ENCODE results near the gene MARK4.
"Not testable (repeated sequence)": the region's sequence is repeated elsewhere in the genome, so short reads cannot be mapped to it uniquely, and the experiment has no call there.

The MARK4 gene

DNA sequence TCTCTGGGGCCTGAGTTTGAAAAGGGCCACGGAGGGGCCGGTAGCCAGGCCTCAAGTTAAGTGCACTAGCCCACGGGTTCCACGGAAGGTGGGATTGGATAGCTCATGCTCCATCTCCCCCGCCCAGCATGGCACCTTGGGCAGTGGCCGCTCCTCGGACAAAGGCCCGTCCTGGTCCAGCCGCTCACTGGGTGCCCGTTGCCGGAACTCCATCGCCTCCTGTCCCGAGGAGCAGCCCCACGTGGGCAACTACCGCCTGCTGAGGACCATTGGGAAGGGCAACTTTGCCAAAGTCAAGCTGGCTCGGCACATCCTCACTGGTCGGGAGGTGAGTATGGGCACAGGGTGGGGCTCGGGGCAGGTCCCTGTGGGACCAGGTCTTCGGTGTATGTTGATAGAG is 7.8 kb downstream of the MARK4 start:
- Histone ChIP-seq H3K27me3 (no peaks in the 10 kb centered on the region), H4K20me1 (peaks cover 37 to 94% (median 52%) of the 10 kb centered on the region in 11 experiments), H3K4me2 (no peak overlapping the region), H3K9ac (no peak overlapping the region), H3K36me3 (peaks cover 24 to 60% (median 40%) of the 10 kb centered on the region in 11 experiments), H3K27ac (no peak overlapping the region), H3K4me3 (no peak overlapping the region), H3K9me3 (replicated peaks in 1 of 11) (no peaks in the 10 kb centered on the region), H3K4me1 (peaks cover 7 to 34% (median 30%) of the 10 kb centered on the region in 10 experiments)
- no peak for TF ChIP-seq Cebpa-rat (IDR thresholded peaks at IDR 0.05)

DNA sequence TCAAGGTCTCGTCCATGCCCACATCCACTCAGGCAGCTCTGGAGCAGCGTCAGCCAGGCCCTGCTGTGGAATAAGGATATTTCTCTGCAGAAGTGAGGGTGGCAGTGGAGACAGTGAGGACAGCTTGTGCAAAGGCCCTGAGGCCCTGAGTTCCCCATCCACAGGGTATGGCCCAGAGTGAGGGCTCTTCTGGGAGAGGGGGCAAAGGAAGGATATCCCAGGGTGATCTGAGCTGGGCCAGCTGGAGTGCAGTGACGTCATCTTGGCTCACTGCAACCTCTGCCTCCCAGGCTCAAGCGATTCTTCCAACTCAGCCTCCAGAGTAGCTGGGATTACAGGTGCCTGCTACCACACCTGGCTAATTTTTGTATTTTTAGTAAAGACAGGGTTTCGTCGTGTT is 11.5 kb downstream of the MARK4 start:
- H3K36me3 ChIP-seq, result peaks cover 50 to 87% (median 57%) of the 10 kb centered on the region in 11 experiments
- H3K4me2 ChIP-seq, result no peak overlapping the region
- no peak overlapping the region for H3K27ac ChIP-seq
- peaks cover 6 to 74% (median 28%) of the 10 kb centered on the region in 11 experiments; a peak in 19 of 22 replicates for H4K20me1 ChIP-seq
- no peaks in the 10 kb centered on the region for H3K27me3 ChIP-seq
- H3K9ac ChIP-seq, result no peak overlapping the region
- TF ChIP-seq Cebpa-rat (IDR thresholded peaks at IDR 0.05), result no peak
- no peaks in the 10 kb centered on the region for H3K9me3 ChIP-seq (replicated peaks in 1 of 11)
- no peak overlapping the region for H3K4me3 ChIP-seq
- peaks cover 0 to 14% (median 12%) of the 10 kb centered on the region in 10 experiments; a peak in 14 of 20 replicates for H3K4me1 ChIP-seq

GRCh38 chr19:45263013-45263412 is 11.9 kb downstream of the MARK4 start:
- H3K4me3 ChIP-seq, result no peak overlapping the region
- TF ChIP-seq Cebpa-rat (IDR thresholded peaks at IDR 0.05), result no peak
- H3K4me2 ChIP-seq, result no peak overlapping the region
- H3K9ac ChIP-seq, result no peak overlapping the region
- no peak overlapping the region for H3K27ac ChIP-seq
- peaks cover 54 to 91% (median 61%) of the 10 kb centered on the region in 11 experiments for H3K36me3 ChIP-seq
- H4K20me1 ChIP-seq, result peaks cover 6 to 70% (median 25%) of the 10 kb centered on the region in 11 experiments; a peak in 19 of 22 replicates
- H3K9me3 ChIP-seq (replicated peaks in 1 of 11), result no peaks in the 10 kb centered on the region
- no peaks in the 10 kb centered on the region for H3K27me3 ChIP-seq
- peaks cover 0 to 14% (median 12%) of the 10 kb centered on the region in 10 experiments; a peak in 14 of 20 replicates for H3K4me1 ChIP-seq

GRCh38 chr19:45264781-45265317 is 13.8 kb downstream of the MARK4 start:
- Histone ChIP-seq H3K36me3 (peaks cover 59 to 94% (median 68%) of the 10 kb centered on the region in 11 experiments), H3K4me3 (no peak overlapping the region), H3K27me3 (no peaks in the 10 kb centered on the region), H3K4me1 (peaks cover 0 to 14% (median 12%) of the 10 kb centered on the region in 10 experiments; a peak in 14 of 20 replicates), H3K9me3 (replicated peaks in 1 of 11) (no peaks in the 10 kb centered on the region), H4K20me1 (peaks cover 0 to 51% (median 13%) of the 10 kb centered on the region in 11 experiments; a peak in 12 of 22 replicates), H3K9ac (no peak overlapping the region), H3K4me2 (peak overlapping the region in 4 of 11 experiments; percentile 18 to 43 (median 32); a peak in 5 of 22 replicates), H3K27ac (no peak overlapping the region)
- TF ChIP-seq Cebpa-rat (IDR thresholded peaks at IDR 0.05), result no peak

DNA sequence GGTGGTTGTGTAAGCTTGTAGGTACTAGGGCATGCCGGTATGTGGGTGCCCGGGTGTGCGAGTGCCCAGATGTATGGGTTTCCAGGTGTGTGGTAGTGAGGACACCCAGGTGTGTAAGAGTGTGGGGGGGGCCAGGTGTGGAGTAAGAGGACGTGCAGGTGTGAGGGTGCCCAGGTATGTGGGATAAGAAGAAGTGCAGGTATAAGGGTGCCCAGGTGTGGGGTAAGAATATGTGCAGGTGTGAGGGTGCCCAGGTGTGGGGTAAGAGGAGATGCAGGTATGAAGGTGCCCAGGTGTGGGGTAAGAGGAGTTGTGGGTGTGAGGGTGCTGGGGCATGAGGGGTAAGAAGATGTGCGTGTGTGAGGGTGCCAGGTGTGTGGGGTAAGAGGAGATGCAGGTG is 14.3 kb downstream of the MARK4 start:
- Histone ChIP-seq H3K27ac (no peak overlapping the region), H3K4me2 (peak overlapping the region in 7 of 11 experiments; percentile 18 to 47 (median 33); a peak in 12 of 22 replicates)

DNA sequence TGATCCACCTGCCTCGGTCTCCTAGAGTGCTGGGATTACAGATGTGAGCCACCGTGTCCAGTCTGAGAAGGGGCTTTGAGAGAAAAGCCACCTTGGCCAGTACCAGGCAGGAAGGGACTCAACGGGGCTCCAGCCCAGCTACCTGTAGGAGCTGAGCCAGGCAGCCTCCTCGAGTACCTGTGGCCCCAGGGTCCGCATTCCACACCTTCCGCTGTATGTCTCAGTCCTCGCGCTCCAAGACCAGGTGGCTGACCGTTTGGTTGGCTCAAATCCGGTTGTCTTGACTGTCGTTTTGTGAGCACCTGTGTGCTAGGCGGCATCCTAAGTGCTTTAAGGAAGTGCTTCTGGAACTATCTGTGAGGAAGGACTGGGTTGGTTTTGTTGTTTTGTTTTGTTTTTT is 16.2 kb downstream of the MARK4 start:
- H3K9me3 ChIP-seq (replicated peaks in 1 of 11), result no peaks in the 10 kb centered on the region
- H4K20me1 ChIP-seq, result peaks cover 0 to 45% (median 11%) of the 10 kb centered on the region in 11 experiments; a peak in 11 of 22 replicates
- H3K4me3 ChIP-seq, result no peak overlapping the region
- no peak overlapping the region for H3K9ac ChIP-seq
- H3K4me1 ChIP-seq, result peaks cover 0 to 22% (median 19%) of the 10 kb centered on the region in 10 experiments; a peak in 16 of 20 replicates
- TF ChIP-seq Cebpa-rat (IDR thresholded peaks at IDR 0.05), result no peak
- peaks cover 70 to 99% (median 86%) of the 10 kb centered on the region in 11 experiments for H3K36me3 ChIP-seq
- H3K27me3 ChIP-seq, result no peaks in the 10 kb centered on the region
- H3K27ac ChIP-seq, result no peak overlapping the region
- H3K4me2 ChIP-seq, result no peak overlapping the region

More for the DNA sequence above, 14.3 kb downstream of the MARK4 start:
- H3K4me1 ChIP-seq, result peaks cover 0 to 14% (median 12%) of the 10 kb centered on the region in 10 experiments; a peak in 14 of 20 replicates
- no peak for TF ChIP-seq Cebpa-rat (IDR thresholded peaks at IDR 0.05)
- H3K9ac ChIP-seq, result no peak overlapping the region
- H3K36me3 ChIP-seq, result peaks cover 64 to 94% (median 73%) of the 10 kb centered on the region in 11 experiments
- H3K27me3 ChIP-seq, result no peaks in the 10 kb centered on the region
- no peak overlapping the region for H3K4me3 ChIP-seq
- H4K20me1 ChIP-seq, result peaks cover 0 to 46% (median 13%) of the 10 kb centered on the region in 11 experiments; a peak in 12 of 22 replicates
- no peaks in the 10 kb centered on the region for H3K9me3 ChIP-seq (replicated peaks in 1 of 11)

DNA sequence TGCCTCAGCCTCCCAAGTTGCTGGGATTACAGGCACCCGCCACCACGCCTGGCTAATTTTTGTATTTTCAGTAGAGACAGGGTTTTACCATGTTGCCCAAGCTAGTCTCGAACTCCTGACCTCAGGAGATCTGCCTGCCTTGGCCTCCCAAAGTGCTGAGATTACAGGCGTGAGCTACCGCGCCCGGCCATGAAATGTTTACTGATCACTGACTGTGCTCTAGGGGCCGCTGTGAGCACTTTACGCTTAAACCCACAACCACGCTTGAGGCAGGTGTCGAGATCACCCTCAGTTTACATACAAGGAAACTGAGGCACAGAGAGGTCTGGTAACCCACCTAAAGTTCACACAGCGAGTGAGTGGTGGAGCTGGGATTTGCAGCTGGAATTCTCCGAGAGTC is 18.9 kb downstream of the MARK4 start:
- Histone ChIP-seq H4K20me1 (peaks cover 0 to 44% (median 9%) of the 10 kb centered on the region in 11 experiments; a peak in 12 of 22 replicates), H3K4me1 (peaks cover 0 to 39% (median 36%) of the 10 kb centered on the region in 10 experiments; a peak in 16 of 20 replicates), H3K36me3 (peaks cover 81 to 100% (median 95%) of the 10 kb centered on the region in 11 experiments)
- not testable (repeated sequence) for H3K27ac ChIP-seq; H3K27me3 ChIP-seq; H3K9me3 ChIP-seq (replicated peaks in 1 of 11); H3K9ac ChIP-seq; H3K4me2 ChIP-seq; H3K4me3 ChIP-seq

- H3K36me3 ChIP-seq, result peaks cover 83 to 100% (median 96%) of the 10 kb centered on the region in 11 experiments
- H3K4me2 ChIP-seq, result no peak overlapping the region
- no peaks in the 10 kb centered on the region for H3K27me3 ChIP-seq
- H3K4me1 ChIP-seq, result peaks cover 0 to 36% (median 25%) of the 10 kb centered on the region in 10 experiments; a peak in 16 of 20 replicates
- no peak overlapping the region for H3K9ac ChIP-seq
- no peak overlapping the region for H3K4me3 ChIP-seq
- H4K20me1 ChIP-seq, result peaks cover 0 to 33% (median 7%) of the 10 kb centered on the region in 11 experiments; a peak in 10 of 22 replicates
- H3K27ac ChIP-seq, result no peak overlapping the region
- no peak for TF ChIP-seq Cebpa-rat (IDR thresholded peaks at IDR 0.05)
- H3K9me3 ChIP-seq (replicated peaks in 1 of 11), result no peaks in the 10 kb centered on the region
Measured at GRCh38 chr19:45271098-45271734, 20.1 kb downstream of the MARK4 start.

DNA sequence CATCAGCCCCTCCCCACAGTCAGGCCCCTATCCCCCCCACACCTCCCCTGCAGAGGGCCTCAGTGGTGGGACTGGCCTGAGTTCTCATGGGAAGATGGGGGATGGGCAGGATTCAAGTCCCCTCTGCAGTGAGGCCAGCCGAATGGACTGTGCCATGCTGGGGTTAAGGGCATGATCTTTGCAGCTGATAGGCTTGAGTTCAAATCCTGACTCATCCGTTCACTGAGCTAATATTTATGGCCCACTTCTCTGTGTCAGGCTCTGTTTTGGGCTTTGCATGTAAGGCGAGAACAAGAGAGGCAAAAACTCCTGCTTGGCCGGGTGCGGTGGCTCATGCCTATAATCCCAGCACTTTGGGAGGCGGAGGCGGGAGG is 20.7 kb downstream of the MARK4 start:
- Histone ChIP-seq H4K20me1 (peaks cover 0 to 33% (median 5%) of the 10 kb centered on the region in 11 experiments; a peak in 10 of 22 replicates), H3K27me3 (no peaks in the 10 kb centered on the region), H3K36me3 (peaks cover 83 to 100% (median 96%) of the 10 kb centered on the region in 11 experiments), H3K4me2 (peak overlapping the region in 5 of 11 experiments; percentile 21 to 51 (median 39); a peak in 3 of 22 replicates), H3K9me3 (replicated peaks in 1 of 11) (no peaks in the 10 kb centered on the region), H3K9ac (no peak overlapping the region), H3K4me1 (peaks cover 0 to 37% (median 25%) of the 10 kb centered on the region in 10 experiments; a peak in 16 of 20 replicates), H3K4me3 (no peak overlapping the region), H3K27ac (no peak overlapping the region)
- no peak for TF ChIP-seq Cebpa-rat (IDR thresholded peaks at IDR 0.05)

All from BLaER1 treated with 17β-estradiol and CSF1 and Interleukin-3, amounts not matched to agents 10 nM and 100 nM (cell line).